NCI-H2081 (cell line): ENCODE measurements around the gene METAP1.
"Not testable (repeated sequence)": the region's sequence is repeated elsewhere in the genome, so short reads cannot be mapped to it uniquely, and the experiment has no call there.

Experiments
- DNase-seq, 2 experiments: peaks; one replicate each; lab custom pipeline; 2025; lab: John Stamatoyannopoulos, UW

Gene METAP1

DNA sequence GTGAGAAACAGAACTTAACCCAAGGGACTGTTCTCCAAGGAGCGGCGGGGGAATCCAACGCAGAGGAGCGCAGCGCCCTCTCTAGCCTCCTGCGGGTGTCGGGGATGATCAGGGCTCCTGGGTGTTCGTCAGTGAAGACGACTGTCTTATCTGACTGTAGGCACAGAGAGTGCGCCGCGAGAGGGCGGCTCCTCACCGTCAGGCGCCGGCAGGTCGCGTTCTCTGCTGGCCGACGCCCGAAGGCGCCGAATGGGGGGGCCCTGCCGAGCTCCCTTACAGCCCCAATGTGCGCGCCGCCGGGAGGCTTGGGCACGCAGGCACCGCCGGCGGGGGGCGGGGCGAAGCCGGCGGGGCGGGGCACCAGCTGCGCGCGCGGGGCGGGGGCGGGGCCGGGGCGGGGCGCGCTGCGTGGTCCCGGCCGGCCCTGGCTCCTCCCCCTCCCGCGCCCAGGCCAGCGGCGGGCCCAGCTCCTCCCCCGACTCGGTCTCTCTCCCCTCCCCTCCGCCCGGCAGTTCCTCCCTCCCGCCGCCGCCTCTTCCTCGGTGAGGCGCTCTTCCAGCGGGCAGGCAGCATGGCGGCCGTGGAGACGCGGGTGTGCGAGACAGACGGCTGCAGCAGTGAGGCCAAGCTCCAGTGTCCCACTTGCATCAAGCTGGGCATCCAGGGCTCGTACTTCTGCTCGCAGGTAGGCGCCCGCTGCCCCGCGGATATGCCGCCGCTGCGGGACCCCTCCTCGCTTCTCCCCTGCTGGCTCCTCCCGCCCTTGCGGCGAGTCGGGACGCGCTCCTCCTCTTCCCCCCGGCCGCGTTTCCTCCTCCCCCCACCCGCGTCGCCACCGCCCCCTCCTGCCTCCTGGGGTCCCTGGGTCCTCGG is at the start of gene METAP1:
Gene METAP1, plus strand, starts transcription at position 539 of the 873 bp plus-strand sequence. Its CDS starts 33 bp downstream, at position 572.
- DNase-seq, result peak; percentile 90 to 93

DNA sequence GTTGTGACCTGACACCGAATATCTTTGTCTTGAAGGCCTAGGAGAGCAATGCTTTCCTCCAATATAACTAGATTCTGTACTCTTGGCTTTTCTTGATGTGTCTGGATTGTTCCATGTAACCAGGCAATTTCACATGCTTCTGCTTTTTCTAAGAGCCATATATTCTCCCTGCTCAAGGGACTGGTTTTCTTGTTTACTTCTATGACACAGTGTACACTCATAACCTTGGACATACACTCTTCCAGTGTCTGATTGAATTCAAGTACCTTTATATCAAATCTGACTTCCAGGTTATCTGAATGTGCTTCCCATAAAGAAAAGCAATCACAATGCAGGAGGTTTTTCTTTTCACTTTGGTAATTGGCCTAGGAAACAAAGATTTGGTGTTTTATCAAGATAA is 49.2 kb upstream of the METAP1 start:
- no peak for DNase-seq

DNA sequence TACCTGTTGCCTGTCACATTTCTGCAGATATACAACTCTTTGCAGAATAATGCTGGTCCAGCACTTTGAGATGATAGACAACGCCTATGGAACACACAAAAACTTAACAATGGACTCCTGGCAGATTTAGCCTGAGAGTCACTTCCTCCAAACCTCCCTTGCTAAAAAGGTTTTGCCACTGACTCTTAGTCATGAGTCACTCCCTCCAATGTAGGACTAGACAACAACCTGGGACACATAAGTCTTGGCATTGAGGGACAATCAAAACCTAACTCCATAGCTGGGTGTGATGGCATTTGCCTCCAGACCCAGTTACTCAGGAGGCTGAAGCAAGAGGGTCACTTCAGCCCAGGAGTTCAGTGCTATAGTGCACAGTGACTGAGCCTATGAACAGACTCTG is 44.6 kb upstream of the METAP1 start:
- no peak for DNase-seq

DNA sequence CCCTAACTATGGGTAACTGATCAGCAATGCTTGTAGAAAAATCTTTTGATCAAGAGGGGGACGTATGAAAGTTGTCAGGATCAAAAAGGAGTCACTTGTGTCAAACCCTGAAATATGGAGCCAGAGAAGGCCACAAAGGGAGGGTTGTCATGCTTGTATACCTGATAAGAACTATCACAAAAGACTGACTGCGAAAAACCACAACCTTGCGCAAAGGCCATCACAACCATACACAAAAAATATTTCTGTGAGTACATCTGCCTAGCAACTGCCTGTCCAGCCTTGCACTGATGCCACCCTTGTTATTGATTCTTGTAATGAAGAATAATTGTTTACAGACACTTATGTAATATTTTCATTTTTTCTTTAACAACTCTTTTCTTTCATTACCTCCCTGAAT is 43.8 kb upstream of the METAP1 start:
- no peak for DNase-seq

DNA sequence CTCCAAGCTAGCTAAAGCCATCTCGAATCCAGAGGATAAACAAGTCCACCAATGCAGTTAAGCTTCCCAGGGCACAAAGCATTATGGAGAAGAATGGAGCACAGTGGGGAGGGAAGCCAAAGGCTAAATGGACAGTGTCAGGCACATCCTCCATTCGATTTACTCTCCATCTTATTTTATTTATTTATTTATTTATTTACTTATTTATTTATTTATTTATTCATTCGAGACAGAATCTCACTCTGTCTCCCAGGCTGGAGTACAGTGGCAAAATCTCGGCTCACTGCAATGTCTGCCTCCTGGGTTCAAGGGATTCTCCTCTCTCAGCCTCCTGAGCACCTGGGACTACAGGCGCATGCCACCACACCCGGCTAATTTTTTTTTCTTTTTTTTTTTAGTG is 40.3 kb upstream of the METAP1 start:
- DNase-seq, result no peak

DNA sequence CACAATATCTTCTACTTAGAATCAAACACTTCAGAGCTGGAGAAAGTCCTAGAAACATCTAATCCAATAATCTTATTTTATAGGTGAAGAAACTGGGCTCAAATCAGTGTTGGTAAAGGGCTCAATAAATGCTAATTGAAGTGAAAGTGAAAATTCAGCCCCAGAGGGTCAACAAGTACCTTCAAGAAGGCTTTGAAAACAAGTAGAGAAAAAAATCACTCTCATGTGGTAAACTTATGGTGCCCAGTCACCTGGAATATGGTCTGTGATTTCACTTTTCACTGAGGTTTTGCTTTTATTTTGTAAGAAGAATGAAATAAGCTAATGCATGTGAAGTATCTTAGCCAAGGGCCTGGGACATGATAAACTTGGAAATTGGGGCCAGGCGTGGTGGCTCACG is 37.5 kb upstream of the METAP1 start:
- DNase-seq, result no peak

DNA sequence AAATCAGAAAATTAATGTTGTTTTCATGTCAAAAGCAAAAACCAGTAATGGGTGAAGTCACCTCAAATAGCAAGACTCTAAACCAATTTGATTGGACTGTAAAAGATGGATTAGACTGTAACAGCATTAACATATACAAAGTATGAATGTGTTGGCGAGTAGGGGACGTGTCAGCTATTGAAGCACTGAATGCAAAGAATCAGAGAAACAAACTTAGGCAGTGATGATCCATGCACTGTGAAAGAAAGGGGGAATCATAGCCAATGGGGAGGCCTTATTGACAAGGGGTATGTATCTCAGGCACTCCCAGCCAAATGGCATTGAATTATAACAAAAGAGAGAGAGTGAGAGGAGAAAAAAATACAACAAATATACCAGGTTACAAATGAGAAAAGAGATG is 36.1 kb upstream of the METAP1 start:
- DNase-seq, result no peak

DNA sequence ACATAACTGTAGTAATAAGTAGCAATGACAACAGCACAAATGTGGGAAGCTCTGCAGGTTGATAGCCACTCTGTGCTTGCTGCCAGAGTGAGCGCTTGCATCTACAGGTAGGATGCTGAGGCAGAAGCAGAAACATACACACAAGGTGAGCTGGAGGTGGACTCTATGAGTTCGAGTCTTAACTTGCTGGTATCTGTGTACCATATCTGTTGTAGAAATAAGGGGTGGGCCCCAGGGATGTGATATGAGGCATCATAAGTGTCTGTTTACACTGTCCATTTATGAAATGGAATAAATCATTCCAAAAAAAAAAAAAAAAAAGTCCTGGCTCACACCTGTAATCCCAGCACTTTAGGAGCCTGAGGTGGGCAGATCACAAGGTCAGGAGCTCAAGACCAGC is 33.8 kb upstream of the METAP1 start:
- DNase-seq, result no peak

DNA sequence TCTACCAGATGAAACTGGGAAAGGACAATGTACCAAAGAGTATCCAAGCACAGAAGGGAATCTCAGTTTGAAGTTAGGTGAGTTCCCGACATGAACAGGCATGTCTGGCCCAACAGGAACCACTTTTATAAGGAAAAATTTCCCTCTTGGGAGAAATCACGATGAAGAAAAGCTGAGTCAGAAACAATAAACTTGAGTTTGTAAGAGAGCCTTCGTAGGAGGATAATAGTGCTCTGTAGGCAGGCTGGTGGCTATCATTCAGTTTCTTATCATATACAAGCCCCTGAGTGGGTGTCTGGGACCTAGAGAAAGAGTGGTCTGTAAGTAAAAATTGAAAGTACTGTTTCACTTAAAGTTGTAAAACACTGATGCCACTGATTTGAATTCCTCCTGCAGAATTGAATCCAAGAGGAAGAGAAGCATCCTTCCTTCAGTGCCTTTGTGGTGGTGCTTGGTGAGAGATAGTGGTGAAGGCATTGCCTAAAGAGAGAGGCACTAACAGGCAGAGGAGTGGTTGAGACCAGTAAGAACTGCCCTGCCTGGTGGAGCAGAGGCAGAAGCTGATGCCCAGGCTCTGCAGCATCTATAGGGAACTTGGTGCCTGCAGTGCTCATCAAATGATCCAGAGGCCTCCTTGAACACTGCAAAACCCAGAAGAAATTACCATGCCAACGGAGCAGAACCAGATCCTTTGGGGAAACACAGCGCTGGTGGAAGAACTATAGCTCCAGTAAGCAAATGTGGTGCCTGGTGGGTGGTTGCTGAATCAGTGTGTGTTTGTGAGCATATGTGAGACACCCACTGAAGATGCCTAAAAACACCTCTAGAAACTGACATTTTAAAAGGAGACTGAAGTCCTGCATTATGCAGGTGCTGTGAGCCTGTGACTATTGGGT is 31.7 kb upstream of the METAP1 start:
- no peak for DNase-seq

DNA sequence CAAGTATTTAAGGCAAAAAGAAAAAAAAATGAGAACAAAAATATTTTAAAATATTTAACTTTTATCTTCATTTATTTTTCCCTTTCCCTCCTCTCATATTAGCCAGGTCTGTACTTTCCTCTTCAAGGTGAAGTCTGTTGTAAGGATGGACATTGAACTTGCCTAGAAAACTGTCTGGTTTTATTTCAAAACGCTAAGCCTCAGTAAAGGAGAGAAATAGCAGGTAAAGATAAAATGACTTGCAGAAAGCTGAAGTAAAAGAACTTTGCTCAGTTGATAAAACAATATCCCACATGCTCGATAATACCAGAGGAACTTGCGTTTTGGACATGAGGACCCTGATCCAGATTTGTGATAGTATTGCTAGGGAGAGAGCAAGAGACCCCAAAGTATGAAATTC is 28.6 kb upstream of the METAP1 start:
- no peak for DNase-seq

DNA sequence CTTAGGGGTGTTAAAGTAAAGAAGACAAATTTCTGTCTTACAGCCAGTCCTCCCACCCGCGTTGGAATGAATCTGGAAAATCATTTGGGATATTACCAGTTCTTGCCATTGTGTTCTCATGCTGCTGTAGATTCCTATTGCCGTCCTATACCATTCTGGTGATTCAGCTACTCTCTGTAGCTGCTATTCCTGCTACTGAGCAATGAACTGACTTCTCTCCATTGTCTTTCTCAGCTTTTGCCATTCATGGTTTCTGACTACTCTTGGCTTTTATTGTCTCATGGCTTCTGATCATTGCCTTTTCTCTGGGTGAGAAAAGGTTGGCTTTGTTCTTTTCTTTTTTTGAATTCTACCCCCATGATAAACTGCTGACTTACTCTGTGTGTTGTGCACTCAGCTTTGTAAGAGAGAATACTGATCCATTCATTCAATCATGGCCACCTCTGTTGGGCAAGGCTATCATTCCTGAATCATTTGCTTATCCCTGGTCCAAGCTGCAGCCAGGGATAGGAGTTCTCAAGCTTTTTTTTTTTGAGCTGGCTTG is 27.7 kb upstream of the METAP1 start:
- no peak for DNase-seq

DNA sequence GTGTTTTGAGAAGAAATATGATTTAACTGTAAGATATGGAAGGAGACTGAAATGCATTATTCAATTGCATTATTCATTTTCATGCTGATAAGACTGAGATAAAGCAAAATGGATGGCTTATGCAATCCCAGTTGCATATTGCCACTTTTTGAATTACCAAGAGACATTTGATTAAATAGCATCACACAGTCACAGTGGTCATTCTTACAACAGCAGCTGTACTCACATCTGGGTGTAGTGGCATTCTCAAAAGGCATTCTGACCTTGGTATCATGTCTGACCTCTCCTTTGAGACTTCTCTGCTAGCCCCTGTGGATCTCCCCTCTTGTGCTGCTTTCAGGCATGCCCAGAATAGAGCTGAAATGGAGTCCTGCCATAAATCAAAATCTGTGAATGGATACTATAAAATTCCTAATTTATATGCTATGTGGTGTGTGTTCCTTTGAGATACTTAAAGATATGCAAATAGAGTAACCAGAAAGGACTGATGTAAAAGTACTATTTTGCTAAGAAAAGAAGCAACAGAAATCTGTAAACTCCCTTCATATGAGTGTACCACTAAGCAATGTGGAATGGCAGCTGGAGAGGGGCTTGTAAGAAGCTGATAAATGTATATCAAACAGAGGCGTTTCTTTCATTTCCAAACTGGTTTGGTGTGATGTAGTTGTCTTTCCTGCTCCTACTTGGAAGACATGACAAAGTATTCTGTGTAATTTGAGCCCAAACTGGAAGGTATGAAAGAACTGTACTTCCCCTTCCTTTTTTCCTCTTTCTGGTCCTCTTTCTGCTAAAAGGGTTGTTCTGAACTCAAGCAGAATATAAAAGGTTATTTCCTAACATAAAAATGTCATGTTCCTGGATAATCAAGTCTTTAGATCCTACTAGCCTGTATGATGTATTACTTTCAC is 25.4 kb upstream of the METAP1 start:
- DNase-seq, result no peak

DNA sequence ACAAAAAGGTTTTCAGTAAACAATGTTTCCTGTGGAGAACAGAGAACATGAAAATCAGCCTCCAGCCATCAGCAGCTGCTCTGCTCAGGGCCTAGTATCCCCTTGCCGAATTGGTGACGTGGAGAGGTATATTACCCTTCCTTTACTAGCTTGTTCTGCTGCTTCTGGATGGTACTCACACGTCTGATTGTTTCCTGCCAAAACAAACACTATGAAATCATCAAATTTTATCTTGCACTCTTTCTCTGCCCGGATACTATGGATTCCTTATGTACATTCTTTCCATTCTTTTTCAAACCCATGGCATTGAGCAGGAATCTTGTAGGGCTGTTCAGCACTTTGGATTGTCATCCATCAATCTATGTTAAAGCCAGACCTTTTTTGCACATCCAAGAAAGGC is 18.8 kb upstream of the METAP1 start:
- no peak for DNase-seq

DNA sequence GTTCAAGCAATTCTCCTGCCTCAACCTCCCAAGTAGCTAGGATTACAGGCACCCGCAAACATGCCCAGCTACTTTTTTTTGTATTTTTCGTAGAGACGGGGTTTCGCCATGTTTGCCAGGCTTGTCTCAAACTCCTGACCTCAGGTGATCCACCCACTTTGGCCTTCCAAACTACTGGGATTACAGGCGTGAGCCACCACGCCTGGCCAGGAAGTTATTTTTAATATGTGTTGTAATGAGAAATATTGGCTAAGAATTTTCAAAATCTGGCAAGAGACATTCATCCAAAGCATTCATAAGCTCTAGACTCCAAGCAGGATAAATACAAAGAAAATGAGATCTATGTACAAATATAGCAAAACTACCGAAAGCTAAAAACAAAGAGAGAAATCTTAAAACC is 18.0 kb upstream of the METAP1 start:
- DNase-seq, result no peak

DNA sequence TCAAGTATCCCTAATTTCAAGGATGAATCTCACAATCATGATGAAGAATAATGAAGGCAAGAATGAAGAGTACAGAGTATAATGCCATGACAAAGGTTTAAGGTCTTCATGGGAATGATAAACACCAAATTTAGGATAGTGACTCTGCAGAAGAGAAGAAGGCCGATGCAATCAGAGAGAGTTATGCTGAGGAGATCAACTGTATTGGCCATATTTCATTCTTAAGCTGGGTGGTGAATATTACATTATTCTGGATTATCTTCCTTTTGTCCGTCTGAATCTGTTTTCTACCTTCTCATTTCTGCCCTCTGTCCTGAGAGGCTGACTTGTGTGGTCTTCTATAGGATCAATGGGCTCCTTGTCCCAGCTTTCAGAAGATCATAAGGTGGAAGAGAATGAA is 7.8 kb upstream of the METAP1 start:
- no peak for DNase-seq

DNA sequence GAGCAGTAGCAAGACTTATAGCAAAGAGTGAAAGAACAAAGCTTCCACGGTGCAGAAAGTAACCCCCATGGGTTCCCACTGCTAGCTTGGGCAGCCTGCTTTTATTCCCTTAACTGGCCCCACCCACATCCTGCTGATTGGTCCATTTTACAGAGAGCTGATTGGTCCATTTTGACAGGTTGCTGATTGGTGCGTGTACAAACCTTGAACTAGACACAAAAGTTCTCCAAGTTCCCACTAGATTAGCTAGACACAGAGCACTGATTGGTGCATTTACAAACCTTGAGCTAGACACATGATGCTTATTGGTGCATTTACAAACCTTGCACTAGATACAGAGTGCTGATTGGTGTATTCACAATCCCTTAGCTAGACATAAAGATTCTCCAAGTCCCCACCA is 2.7 kb upstream of the METAP1 start:
- DNase-seq, result not testable (repeated sequence)

DNA sequence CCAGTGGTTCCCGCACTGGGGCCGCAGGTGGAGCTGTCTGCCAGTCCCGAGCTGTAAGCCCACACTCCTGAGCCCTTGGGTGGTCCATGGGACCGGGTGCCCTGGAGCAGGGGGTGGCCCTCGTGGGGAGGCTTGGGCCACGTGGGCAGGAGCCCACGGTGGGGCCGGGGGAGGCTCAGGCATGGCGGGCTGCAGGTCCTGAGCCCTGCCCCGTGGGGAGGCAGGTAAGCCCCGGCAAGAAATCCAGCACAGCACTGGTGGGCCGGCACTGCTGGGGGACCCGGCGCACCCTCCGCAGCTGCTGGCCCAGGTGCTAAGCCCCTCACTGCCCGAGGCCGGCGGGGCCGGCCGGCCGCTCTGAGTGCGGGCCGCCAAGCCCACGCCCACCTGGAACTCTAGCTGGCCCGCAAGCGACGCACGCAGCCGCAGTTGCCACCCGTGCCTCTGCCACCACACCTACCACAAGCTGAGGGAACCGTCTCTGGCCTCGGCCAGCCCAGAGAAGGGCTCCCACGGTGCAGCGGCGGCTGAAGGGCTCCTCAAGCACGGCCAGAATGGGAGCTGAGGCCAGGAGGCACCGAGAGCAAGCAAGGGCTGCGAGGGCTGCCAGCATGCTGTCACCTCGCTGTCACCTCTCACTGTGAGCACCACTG is 2.0 kb upstream of the METAP1 start:
- no peak for DNase-seq

DNA sequence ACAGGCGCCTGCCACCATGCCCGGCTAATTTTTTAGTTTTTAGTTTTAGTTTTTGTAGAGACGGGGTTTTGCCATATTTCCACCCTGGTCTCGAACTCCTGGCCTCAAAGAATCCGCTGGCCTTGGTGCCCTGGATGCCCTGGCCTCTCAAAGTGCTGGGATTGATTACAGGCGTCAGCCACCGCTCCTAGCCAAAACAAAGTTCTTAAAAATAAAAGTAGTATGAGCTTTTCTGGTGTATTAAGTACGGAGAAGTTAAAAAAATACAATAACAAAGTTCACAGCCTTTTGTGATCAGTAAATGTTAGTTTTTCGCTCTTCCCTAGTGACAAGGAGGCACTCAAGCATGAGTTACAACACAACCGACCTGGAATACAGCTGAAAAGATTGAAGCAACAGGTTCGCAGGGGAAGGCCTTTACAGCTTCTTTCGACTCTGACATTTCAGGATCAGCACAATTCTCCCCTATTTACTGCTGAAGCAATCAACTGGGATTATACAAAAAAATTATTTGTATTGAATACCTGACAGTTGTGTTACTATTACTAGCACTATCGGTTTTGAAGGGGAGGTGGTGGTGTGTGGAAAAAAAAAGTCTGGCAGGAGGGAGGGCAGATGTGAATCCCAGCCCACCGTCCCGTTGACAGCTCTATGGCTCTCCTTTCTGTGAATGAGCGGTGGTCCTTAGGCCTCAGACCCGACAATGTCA is 893 bp upstream of the METAP1 start:
- no peak for DNase-seq

DNA sequence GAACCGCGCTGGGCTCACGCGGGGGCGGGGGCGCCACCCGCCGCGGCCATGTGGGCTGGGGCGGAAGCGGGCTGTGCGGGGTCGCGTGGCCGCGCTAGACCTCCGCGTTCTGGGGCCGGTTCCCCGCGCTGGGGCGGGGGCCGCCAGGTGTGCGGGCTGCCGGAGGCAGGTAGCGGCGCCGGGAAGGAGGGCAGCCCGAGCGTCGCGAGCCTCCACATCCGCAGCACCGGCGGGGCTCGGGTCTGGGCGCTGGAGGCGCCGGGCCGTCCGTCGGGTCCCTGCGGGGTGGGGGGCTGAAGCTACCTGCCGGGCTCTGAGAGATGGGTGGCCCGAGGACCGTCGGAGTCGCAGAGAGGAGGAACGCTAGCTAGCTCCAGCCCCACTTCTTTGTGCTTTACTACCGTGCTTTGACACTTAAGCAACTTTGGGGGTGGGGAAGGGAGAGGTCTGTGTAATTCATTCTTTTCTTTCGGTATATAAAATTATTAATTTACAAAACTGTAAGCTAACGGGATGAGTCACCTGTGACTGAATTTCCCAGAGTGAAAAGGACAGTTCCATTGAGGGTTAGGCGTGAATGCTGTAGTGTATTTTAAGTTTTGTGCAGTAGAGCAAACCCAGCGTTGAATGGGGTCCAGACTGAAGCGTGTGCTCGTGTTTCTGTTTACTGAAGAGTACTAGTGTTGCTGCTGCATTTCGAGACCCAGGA is 689 bp downstream of the METAP1 start:
- DNase-seq, result peak in 1 of 2 experiments; percentile 29

DNA sequence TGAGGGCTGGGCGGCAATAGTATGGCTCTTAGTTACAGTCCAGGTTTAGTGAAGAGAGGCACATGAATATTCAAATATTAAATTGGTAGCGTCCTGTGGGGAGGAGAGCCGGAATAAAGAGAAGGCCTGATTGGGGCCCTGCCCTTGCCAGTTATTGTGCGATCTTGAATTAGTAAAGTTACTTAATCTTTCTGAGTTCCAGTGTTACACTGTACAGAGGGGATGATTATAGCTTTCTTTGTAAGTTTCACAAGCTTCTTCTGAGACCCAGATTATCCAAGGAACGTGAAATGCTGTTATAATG is 1.2 kb downstream of the METAP1 start:
- no peak for DNase-seq
